ENCODE data around the gene TREM2. TPM values are rescaled to one million over a fixed set of nuclear protein-coding genes. Genes with fewer than 3 reads are reported as not detected.

The TREM2 gene
- total RNA-seq, 2 experiments from 2014 or later, result not detected

DNA sequence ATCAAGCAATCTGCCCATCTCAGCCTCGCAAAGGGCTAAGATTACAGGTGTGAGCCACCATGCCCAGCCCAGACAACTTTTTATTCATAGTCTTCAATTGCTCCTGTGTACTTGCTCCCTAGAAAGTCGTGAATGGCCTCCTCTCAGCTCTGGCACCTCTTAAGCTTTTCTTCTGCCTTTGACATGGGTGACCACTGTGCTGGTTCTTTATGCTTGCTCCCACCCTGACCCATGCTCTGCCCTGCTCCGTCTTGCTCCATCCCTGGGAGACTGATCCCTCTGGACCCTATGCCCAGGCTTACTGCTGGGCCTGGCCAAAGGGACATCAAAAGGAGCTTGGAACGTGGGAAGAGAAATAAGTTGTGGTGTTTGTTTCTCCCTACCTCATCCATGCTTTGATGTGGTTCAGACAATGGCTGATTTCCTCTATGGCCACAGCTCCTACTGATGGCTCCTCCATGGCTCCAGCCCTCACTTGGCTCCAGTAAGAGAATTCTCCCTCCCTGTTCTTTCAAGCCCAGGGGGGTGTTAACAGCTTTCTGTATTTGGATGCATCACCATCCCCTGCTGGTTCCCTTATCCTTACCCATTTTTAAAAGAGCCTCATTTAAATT lies 7.7 kb upstream of the TREM2 start:
- no peaks in the 10 kb centered on the region for H3K4me1 Mint-ChIP-seq
- no peaks in the 10 kb centered on the region for H3K9me3 Mint-ChIP-seq
- H3K36me3 Mint-ChIP-seq, result no peaks in the 10 kb centered on the region
- H3K27me3 Mint-ChIP-seq, result no peaks in the 10 kb centered on the region
- no peak overlapping the region for H3K27ac Mint-ChIP-seq
- DNase-seq, result no peak
- no peak overlapping the region for H3K4me3 Mint-ChIP-seq

DNA sequence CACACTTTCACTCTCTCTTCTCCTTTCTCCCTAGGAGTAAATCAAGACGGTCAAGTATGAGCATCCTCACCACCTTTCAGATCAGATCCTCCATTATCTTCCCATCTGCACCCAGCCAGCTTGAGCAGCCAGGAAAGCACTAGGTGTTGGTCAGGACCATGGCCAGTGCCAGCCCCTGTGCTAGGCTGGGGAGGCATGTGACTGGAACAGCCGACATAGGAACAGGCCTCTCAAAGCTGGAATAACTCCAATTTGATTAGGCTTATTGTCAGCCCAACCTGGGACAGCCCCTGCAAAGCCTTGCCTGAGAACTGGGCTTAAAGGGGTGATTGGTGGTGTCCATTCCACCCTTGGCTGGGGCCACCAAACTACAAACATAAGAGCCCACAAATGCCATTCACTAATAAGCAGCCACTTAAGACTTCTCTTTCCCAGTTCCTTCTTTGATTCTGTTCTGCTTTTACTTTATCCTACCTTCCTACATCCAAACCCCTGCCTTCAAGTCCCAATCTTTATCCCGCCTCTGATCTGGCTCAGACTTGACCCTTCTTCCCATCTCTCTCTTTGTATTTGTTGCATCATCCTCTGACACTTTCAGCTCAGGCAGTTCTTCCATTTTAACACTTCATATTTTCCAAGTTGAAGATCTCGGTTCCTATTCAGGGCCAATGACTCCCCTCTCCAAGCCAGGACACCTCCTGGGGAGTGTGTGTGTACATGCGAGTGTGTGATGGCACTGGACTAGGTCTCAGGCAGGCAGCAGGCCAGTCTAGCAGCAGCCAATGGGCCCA lies 4.5 kb upstream of the TREM2 start:
- H3K9me3 Mint-ChIP-seq, result no peaks in the 10 kb centered on the region
- no peak for DNase-seq
- H3K36me3 Mint-ChIP-seq, result no peaks in the 10 kb centered on the region
- no peaks in the 10 kb centered on the region for H3K27me3 Mint-ChIP-seq
- no peaks in the 10 kb centered on the region for H3K4me1 Mint-ChIP-seq
- no peak overlapping the region for H3K27ac Mint-ChIP-seq
- H3K4me3 Mint-ChIP-seq, result no peak overlapping the region

DNA sequence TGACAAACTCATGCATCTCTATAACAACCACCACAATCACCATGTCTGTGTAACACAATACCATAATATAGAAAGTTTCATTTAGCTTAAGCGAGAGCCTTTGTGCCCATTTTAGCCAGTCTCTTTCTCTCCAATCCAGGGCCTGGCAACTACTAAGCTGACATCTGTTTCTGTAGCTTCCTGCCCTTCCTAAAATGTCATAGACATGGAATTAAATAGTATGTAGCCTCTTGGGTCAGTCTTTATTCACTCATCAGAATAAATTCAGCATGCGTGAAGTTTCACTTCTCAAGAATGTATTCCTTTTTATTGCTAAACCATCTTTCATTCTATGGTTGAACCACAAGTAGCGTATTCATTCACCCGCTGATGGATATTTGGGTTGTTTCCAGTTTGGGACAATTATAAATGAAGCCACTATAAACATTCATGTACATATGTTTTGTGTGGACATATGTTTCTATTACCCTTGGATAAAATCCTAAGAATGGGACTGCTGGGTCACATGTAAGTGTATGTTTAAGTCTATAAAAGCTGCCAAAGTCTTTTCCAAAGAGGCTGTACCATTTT lies 1.7 kb upstream of the TREM2 start:
- Mint-ChIP-seq H3K27me3 (no peaks in the 10 kb centered on the region), H3K4me1 (no peaks in the 10 kb centered on the region), H3K36me3 (no peaks in the 10 kb centered on the region), H3K9me3 (no peaks in the 10 kb centered on the region), H3K27ac (no peak overlapping the region), H3K4me3 (no peak overlapping the region)
- no peak for DNase-seq

DNA sequence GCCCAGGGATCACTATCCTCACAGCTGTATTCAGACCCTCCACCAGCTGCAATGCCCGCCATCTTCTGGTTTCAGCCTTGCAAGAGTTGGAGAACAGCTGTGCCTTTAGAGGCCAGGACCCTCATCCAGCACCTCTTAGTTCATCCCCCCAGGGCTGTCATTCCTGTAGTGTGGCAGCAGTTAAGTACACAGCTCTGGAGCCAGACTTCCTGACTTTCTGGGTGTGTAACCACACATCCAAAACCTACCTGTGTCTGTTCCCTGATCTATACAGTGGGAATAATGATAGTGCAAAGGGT lies 452 bp upstream of the TREM2 start:
- H3K36me3 Mint-ChIP-seq, result no peaks in the 10 kb centered on the region
- no peaks in the 10 kb centered on the region for H3K4me1 Mint-ChIP-seq
- H3K4me3 Mint-ChIP-seq, result no peak overlapping the region
- DNase-seq, result no peak
- H3K9me3 Mint-ChIP-seq, result no peaks in the 10 kb centered on the region
- no peaks in the 10 kb centered on the region for H3K27me3 Mint-ChIP-seq
- no peak overlapping the region for H3K27ac Mint-ChIP-seq

DNA sequence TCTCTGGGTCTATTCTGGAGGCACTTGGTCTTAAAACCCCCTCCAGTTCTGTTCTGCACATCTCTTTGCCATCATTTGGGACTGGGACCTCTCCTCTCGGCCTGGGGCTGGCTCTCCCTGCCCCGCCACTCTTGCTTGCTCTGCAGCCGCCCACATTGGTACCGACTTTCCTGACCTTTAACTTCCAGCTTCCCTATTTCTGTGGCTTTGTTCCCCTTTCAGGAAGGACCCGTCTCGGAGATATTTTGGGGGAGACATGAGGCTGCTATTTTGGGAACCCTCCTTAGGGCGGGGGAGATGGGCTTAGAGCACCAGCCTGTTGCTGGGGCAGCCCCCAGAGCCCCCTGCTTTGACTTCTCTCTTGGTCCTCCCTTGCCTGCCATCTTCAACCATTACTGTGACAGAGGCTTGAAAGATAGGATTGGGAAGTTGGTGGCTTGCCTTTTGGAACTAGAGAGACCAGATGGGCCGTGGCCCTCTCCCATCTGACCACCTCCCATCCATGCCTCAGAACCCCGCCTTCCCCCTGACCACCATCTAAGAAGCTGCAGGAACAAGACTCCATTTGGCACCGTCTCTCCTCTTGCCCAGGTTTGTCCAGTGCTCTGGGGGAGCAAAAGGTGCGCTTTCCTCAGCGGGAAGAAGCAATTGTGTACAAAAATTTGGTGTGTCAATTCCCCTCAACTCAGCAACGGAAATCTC lies 914 bp downstream of the TREM2 start:
- DNase-seq, result no peak
- Mint-ChIP-seq H3K27ac (no peak overlapping the region), H3K4me3 (no peak overlapping the region), H3K27me3 (peaks cover 3% of the 10 kb centered on the region), H3K36me3 (no peaks in the 10 kb centered on the region), H3K4me1 (no peaks in the 10 kb centered on the region), H3K9me3 (no peaks in the 10 kb centered on the region)

DNA sequence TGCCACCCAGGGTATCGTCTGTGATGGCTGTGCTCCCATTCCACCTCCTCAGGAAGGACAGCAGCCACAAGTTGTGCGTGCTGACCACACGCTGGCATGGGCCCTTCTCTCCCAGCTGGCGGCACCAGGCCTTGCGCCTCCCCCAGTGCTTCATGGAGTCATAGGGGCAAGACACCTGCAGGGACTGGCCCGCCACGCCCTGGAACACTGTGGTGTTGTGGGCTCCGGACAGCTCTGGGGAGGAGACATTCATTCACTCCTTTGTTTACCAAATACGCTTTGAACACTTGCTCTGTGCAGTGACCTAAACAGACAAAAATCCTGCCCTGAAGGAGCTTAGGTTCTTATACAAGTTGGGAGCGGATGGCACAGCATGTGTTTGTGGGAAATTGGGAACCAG lies 1.5 kb downstream of the TREM2 start:
- DNase-seq, result no peak
- Mint-ChIP-seq H3K4me1 (no peaks in the 10 kb centered on the region), H3K36me3 (no peaks in the 10 kb centered on the region), H3K9me3 (no peaks in the 10 kb centered on the region), H3K4me3 (no peak overlapping the region), H3K27ac (no peak overlapping the region), H3K27me3 (peaks cover 3% of the 10 kb centered on the region)

DNA sequence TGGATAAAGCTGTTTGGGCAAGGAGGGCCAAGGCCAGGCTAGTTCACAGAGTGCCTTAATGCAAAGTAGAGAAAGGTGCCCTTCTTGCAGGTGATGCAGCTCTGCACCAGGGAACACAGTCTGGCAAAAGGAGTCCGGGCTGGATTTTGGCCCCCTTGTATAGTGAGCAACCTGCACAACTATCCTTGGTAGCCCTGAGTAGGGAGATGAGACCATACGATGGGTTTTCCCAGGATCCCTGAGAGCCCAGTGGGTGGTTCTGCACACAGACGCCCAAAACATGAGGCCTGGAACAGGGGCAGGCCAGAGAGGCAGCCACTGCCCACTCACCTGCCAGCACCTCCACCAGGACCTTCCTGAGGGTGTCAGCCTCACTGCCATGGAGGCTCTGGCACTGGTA lies 2.0 kb downstream of the TREM2 start:
- no peaks in the 10 kb centered on the region for H3K4me1 Mint-ChIP-seq
- no peak overlapping the region for H3K27ac Mint-ChIP-seq
- no peak for DNase-seq
- no peaks in the 10 kb centered on the region for H3K36me3 Mint-ChIP-seq
- no peak overlapping the region for H3K4me3 Mint-ChIP-seq
- peaks cover 3% of the 10 kb centered on the region for H3K27me3 Mint-ChIP-seq
- H3K9me3 Mint-ChIP-seq, result no peaks in the 10 kb centered on the region

DNA sequence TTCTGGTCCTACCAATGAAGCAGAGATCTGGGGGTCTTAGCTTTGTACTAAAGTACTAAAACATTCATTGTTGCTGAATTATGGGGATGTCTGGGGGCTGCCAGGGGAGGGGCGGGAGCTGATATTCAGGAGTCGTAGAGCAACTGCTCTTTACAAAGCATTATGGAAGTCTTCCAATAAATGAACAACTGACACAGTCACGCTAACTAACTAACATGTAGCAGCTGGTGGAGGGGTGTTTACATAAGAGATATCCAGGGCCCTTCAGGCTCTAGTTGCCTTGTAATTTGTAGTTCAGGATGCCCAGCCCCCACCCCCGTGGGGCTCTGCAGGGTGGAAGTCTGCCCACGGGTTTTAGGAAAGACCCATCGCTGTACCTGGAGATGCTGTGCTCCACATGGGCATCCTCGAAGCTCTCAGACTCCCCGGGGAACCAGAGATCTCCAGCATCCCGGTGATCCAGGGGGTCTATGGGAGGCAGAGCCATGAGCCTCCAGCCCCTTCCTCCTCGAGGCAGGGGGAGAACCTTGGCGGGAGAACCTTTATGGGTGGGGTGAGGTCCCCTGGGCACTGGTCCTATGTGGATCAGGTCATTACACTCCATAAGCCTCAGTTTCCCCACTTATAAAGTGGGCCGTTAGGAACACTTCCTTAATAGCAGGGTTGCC lies 3.4 kb downstream of the TREM2 start:
- Mint-ChIP-seq H3K27ac (no peak overlapping the region), H3K4me1 (no peaks in the 10 kb centered on the region), H3K4me3 (no peak overlapping the region), H3K9me3 (no peaks in the 10 kb centered on the region), H3K36me3 (no peaks in the 10 kb centered on the region), H3K27me3 (peaks cover 3% of the 10 kb centered on the region)
- DNase-seq, result no peak

DNA sequence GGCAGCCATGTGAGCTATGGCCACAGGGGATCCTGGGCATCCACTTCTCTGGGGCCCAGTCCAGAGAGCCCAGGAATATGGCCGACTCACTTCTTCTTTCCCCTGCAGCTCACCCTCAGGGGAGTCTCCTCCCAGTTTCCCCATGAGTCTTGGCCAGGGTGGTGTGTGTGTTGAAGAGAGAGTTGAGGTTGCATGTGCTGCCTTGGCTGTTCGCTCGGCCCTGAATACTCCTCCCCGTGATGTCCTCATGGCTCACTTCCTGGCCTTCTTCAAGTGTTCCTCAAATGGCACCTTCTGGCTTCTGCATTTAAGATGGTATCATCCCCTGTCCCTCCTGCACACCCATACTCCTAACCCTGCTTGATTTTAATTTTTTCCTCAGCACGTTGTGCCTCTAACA lies 5.6 kb downstream of the TREM2 start:
- H3K36me3 Mint-ChIP-seq, result no peaks in the 10 kb centered on the region
- DNase-seq, result no peak
- H3K4me1 Mint-ChIP-seq, result peaks cover 4% of the 10 kb centered on the region
- peaks cover 3% of the 10 kb centered on the region for H3K27me3 Mint-ChIP-seq
- H3K4me3 Mint-ChIP-seq, result no peak overlapping the region
- no peaks in the 10 kb centered on the region for H3K9me3 Mint-ChIP-seq
- H3K27ac Mint-ChIP-seq, result no peak overlapping the region

DNA sequence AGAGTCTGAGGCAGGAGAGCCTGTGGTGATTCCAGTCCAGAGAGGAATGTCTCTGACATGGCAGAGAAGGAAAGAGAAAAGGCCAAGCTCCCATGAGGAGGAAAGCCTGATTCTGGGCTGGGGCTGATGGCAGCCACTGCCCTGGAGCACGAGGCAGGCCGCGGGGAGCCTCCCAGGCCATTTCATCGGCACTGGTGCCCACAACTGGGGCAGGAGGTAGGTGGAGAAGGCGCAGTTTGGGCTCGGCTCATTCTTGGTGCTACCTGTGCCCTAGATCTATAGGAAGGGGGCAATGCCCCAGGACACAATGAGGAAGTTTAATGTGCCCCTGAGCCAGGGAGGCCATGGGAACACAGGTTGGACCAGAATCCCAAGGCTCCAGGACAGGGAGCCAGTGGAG lies 6.1 kb downstream of the TREM2 start:
- Mint-ChIP-seq H3K4me1 (peaks cover 4% of the 10 kb centered on the region), H3K9me3 (no peaks in the 10 kb centered on the region), H3K27ac (no peak overlapping the region), H3K36me3 (no peaks in the 10 kb centered on the region), H3K4me3 (no peak overlapping the region), H3K27me3 (peaks cover 3% of the 10 kb centered on the region)
- DNase-seq, result no peak

DNA sequence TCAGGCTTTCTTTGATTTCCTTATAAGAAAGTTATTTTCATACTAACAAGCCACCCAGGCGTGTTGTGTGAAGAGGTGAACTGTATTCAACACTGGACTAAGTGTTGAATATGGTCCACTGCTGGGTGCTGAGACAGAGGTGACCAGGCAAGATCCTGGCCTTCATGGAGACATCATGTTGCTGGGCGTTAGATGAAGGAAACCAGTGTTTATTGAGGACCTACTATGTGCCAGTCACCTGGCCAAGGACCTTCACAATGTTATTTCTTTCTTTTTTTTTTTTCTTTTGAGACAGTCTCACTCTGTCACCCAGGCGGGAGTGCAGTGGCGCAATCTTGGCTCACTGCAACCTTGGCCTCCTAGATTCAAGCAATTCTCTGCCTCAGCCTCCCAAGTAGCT lies 6.9 kb downstream of the TREM2 start:
- no peaks in the 10 kb centered on the region for H3K36me3 Mint-ChIP-seq
- no peaks in the 10 kb centered on the region for H3K9me3 Mint-ChIP-seq
- peaks cover 7% of the 10 kb centered on the region for H3K4me1 Mint-ChIP-seq
- peaks cover 3% of the 10 kb centered on the region for H3K27me3 Mint-ChIP-seq
- no peak for DNase-seq
- H3K4me3 Mint-ChIP-seq, result no peak overlapping the region
- H3K27ac Mint-ChIP-seq, result no peak overlapping the region

DNA sequence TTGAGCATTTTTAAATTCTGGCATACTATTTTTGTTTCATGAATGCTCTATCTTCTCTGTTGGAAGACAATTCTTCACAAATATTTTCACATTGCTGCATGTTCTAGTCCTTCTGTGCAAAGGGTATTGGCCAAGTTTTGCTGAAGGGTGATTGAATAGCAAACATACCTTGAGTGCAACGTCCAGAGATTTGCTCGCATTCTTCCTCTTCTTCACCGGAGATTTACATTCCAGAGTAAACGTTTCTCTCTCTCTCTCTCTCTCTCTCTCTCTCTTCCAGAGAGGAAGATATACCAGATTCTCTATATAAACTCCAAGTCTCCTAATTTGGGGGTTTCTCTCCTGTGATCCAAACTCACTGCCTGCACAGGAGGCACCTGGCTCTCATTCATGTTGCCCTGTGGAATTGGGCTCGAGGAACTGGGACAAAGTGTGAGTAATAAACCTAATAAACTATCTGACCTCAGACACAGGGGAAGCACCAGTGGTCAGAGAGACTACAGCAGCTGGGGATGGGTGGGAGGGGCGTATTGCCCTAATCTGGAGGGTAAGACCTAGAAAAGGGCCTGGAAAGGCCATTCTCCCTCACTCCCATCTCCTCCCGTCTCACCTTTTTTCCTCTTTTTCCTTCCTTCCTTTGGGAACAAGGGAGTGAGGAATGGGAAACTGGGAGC lies 7.6 kb downstream of the TREM2 start:
- H3K9me3 Mint-ChIP-seq, result no peaks in the 10 kb centered on the region
- H3K36me3 Mint-ChIP-seq, result no peaks in the 10 kb centered on the region
- no peak overlapping the region for H3K4me3 Mint-ChIP-seq
- H3K27ac Mint-ChIP-seq, result no peak overlapping the region
- peaks cover 7% of the 10 kb centered on the region for H3K4me1 Mint-ChIP-seq
- DNase-seq, result no peak
- peaks cover 3% of the 10 kb centered on the region for H3K27me3 Mint-ChIP-seq

DNA sequence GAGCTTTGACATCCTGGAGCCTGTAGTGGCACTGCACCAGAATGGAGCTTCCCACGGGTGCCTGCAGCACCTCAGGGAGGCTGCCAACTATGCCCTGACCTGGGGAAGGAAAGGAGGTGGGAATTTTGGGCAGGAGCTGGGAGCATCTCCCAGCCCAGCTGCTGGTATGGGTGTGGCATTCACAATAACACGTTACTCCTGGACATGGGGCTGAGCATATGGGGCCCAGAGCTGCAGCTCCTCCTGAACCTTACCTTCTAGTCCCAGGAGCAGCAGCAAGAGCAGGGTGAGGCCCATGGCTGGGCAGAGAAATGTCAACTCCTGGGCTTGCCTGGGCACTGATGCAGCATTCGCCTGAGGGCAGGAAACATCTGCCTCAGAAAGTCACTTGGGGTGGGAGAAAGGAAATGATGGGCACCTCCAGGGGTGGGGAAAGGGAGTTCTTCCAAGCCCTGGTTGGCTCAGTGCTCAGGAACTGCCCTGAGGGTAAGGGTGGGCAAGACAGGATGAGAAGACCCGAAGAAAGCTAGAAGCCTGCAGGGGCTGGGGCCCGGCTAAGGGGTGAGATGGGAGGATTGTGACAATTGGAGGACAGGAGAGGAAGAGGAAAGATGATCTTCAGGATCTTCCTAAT lies 8.8 kb downstream of the TREM2 start, which contains the start of gene TREML1:
TREML1 (minus strand) TSS at position 356 of the 634 bp plus-strand sequence; CDS start at position 297, 59 bp downstream.
- H3K36me3 Mint-ChIP-seq, result no peaks in the 10 kb centered on the region
- no peak for DNase-seq
- peaks cover 7% of the 10 kb centered on the region for H3K4me1 Mint-ChIP-seq
- H3K27ac Mint-ChIP-seq, result no peak within 1 kb of the TSS
- H3K9me3 Mint-ChIP-seq, result no peaks in the 10 kb centered on the region
- H3K4me3 Mint-ChIP-seq, result no peak within 1 kb of the TSS
- H3K27me3 Mint-ChIP-seq, result peaks cover 3% of the 10 kb centered on the region

DNA sequence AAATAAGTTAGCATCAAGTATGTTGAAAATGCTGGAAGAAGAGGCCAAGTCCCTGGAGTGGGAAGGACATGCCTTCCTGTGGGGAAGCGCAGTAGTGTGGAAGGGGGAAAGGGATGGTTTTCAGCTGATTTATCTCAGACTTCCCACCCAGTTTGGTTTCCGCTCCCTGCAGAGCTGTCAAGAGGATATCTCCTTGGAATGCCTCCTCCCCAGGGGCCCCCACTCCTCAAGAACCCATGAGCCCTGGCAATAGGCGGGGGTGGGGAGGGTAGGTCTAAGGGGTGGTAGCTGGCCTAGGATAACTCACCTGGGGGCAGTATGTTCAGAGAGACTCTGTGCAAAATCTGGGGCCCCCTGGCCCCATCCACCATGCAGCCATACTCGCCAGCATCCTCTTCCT lies 9.5 kb downstream of the TREM2 start:
- peaks cover 2% of the 10 kb centered on the region for H3K36me3 Mint-ChIP-seq
- no peak overlapping the region for H3K4me3 Mint-ChIP-seq
- peaks cover 3% of the 10 kb centered on the region for H3K27me3 Mint-ChIP-seq
- H3K4me1 Mint-ChIP-seq, result peaks cover 7% of the 10 kb centered on the region
- no peaks in the 10 kb centered on the region for H3K9me3 Mint-ChIP-seq
- no peak for DNase-seq
- H3K27ac Mint-ChIP-seq, result no peak overlapping the region

Data from activated naive CD8-positive, alpha-beta T cell treated with anti-CD3 and anti-CD28 coated beads for 36 hours (primary cell).